GM20000 (cell line): ENCODE measurements around the gene WWP2.
"Not testable (repeated sequence)": the region's sequence is repeated elsewhere in the genome, so short reads cannot be mapped to it uniquely, and the experiment has no call there.

ENCODE experiments used
- DNase-seq: peaks from one replicate; pipeline ENCODE4 v3.0.0; 2012; ENCODE audit warnings: low spot score
- TF ChIP-seq, protein P1 (sequence below): IDR thresholded peaks from 2 replicates; pipeline ENCODE4 v1.5.1; 2012; ENCODE audit warnings: mild to moderate bottlenecking, control low read depth; ENCODE audit errors: extremely low read depth, missing control alignments

WWP2 gene

DNA sequence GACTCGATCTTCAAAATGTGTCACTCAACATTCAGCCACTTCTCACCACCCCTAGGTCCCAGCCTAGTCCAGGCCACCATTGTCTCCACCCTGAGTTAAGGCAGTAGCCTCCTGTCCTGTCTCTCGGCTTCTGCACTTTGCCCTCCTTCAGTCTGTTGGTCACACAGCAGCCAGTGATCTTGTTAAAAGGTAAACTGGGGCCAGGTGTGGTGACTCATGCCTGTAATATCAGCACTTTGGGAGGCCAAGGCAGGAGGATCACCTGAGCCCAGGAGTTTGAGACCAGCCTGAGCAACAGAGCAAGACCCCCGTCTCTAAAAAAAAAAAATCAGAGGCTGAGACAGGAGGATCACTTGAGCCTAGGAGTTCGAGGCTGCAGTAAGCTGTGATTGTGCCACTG lies 25.8 kb downstream of the WWP2 start:
- no peak for DNase-seq
- TF ChIP-seq, protein P1, sequence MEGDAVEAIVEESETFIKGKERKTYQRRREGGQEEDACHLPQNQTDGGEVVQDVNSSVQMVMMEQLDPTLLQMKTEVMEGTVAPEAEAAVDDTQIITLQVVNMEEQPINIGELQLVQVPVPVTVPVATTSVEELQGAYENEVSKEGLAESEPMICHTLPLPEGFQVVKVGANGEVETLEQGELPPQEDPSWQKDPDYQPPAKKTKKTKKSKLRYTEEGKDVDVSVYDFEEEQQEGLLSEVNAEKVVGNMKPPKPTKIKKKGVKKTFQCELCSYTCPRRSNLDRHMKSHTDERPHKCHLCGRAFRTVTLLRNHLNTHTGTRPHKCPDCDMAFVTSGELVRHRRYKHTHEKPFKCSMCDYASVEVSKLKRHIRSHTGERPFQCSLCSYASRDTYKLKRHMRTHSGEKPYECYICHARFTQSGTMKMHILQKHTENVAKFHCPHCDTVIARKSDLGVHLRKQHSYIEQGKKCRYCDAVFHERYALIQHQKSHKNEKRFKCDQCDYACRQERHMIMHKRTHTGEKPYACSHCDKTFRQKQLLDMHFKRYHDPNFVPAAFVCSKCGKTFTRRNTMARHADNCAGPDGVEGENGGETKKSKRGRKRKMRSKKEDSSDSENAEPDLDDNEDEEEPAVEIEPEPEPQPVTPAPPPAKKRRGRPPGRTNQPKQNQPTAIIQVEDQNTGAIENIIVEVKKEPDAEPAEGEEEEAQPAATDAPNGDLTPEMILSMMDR = no peak

DNA sequence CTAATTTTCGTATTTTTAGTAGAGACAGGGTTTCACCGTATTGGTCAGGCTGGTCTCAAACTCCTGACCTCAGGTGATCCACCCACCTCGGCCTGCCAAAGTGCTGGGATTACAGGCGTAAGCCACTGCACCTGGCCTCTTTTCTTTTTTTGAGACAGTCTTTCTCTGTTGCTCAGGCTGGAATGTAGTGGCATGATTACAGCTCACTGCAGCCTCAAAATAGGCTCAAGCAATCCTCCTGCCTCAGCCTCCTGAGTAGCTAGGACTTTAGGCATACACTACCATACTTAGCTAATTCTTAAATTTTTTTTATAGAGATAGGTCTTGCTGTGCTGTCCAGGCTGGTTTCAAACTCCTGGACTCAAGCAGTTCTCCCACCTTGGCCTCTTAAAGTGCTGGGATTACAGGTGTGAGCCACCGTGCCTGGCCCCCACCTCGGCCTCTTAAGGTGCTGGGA lies 29.3 kb downstream of the WWP2 start:
- DNase-seq = not testable (repeated sequence)

DNA sequence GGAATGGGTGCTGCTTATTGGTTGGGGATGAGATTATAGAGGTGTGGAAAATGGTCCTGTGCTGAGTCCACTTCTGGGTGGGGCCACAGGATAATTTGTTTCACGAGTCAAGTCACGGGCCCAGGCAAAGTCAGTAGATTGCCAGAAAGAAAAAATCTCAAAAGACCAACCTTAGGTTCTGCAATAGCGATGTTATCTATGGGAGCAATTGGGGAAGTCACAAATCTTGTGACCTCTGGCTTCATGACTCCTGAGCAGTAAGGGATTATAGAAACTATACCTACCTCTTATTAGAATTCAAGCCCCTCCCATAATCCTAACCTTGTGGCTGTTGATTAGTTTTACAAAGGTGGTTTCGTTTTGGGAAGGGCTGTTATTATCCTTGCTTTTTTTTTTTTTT lies 31.4 kb downstream of the WWP2 start:
- no peak for DNase-seq
- TF ChIP-seq, protein P1 = no peak

DNA sequence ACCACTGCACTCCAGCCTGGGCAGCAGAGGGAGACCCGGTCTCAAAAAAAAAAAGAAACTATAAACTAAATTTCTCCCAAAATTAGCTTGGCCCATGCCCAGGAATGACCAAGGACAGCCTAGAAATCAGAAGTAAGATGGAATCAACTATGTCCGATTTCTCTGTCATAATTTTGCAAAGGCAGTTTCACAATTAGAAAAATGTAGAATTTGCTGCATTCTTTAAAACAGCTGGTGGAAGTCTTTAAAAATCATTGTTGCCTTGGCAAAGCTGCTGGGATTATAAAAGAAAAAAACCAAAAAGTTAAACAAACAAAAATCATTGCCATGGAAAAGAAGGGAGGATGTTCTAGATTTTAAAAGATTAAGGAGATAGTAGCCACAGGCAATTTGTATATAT lies 32.4 kb downstream of the WWP2 start:
- DNase-seq = no peak
- TF ChIP-seq, protein P1 = no peak

DNA sequence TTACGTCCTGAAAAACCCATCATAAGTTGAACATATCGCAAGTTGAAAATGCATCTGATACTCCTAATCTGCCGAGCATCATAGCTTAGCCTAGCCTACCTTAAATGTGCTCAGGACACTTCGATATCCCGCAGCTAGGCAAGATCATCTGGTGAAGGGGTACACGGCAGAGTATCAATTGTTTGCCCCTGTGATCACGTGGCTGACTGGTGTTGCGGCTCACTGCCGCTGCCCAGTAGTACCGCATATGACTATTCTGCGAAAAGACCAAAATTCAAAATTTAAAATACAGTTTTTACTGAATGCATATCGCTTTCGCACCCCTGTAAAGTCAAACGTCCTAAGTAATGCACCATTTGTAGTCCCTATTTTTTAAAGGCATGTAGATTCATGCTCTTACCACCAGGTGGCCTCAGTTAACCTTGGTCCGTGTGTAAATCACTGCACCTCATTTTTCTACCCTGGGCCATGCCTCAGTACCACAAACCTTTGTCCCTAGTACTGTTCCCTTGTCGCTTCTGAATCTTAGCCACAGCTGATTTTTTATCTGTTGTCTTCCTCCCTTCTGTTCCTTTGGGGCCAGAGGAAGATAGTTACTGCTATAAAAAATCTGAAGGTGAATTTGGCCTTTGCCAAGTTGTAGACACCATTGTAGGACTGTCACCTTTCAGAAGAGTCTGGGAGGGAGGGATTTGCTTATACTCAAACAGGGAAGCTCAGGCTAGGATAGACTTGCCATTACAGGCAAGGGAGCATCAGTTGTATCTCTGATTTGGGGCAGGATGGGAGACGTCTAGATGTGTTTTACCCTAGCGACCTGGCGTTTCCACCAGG lies 34.4 kb downstream of the WWP2 start:
- TF ChIP-seq, protein P1 = peak; percentile 59
- peak; percentile 56 for DNase-seq

DNA sequence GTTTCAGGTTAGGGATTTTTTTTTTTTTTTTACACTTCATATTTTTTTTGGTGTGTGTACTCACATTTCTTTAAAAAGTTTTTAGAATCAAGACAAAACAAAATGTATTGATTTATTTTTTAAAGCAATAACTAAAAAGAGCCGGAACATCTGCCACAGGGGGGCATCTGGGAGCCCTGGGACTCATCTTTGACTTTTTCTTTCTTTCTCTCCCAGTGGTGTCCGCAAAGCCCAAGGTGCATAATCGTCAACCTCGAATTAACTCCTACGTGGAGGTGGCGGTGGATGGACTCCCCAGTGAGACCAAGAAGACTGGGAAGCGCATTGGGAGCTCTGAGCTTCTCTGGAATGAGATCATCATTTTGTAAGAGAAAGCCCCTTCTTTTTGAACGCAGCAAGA lies 36.3 kb downstream of the WWP2 start:
- TF ChIP-seq, protein P1 = no peak
- DNase-seq = no peak

DNA sequence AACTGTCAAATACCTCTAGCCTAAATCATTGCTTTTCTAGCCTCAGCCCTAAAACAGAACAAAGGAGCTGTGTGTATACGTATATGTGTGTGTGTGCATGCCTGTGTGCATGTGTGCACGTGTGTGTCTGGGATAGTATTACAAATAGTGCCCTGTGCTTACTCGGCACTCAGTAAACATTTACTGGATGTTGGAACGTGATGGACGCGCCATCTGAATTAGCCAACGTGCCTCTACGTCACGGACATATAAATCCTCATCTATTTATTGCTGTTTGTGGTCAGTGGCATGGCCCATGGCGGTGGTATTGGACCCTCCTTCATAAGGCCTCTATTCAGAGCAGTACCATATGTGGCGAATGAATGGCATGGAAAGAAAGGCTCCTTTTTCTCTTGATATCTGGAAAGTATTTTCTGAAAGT lies 37.5 kb downstream of the WWP2 start:
- TF ChIP-seq, protein P1 = no peak
- no peak for DNase-seq

DNA sequence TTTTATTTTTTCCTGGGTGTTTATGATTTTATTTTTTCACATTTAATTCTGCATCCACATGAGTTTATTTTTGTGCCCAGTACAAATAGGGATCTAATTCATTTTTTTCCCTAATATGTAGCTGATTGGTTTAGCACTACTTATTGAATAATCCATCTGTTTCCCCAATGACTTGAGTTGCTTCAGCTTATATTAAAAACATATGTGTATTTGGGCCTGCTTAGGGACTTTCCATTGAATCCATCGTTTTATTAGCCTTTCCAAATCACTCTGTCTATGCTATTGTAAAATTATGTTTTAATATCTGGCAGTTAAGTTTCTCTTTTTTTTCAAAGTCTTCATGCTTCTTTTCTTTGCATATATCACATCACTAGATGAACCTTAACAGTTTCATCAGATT lies 42.2 kb downstream of the WWP2 start:
- DNase-seq = no peak

DNA sequence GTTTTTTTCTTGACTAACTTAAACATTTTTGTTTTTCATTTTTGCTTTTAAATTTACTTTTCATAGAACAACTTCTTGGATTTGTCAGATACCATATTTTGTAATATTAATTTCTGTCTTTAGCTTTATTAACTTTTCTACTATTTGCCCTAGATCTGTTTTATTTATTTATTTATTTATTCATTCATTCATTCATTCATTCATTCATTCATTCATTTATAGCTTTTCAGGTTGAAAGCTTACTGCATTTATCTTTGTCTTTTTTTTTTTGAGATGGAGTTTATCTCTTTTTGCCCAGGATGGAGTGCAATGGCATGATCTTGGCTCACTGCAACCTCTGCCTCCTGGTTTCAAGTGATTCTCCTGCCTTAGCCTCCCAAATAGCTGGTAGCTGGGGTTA lies 44.6 kb downstream of the WWP2 start:
- DNase-seq = not testable (repeated sequence)

More for the DNA sequence above, 42.2 kb downstream of the WWP2 start:
- TF ChIP-seq, protein P1 = no peak
